Aorta (tissue), 5 donors: ENCODE measurements around the gene XYLT1. TPM values are rescaled to one million over a fixed set of nuclear protein-coding genes. Genes with fewer than 3 reads are reported as not detected.
A peak's percentile ranks its signal among the peaks of the same experiment; 100 is the strongest.

Experiments used
- ATAC-seq: fragments of 200-7000 bp; cut with Tn5 transposase; one replicate; pipeline ENCODE4 v1.9.1; 2022; ENCODE audit warnings: moderate library complexity; ENCODE audit not compliant: low FRiP score
- DNase-seq, 2 donors: peaks; one replicate each; pipeline ENCODE4 v3.0.0-alpha.2; 2020
- H3K27ac ChIP-seq, 2 donors: one replicate each; pipeline ENCODE4 v1.5.1; 2013; ENCODE audit warnings: low read length in 2 of 2, mild to moderate bottlenecking in 2 of 2, moderate library complexity in 2 of 2, control low read depth in 1 of 2, inconsistent platforms in 1 of 2, low read depth in 1 of 2
- H3K27me3 ChIP-seq, 2 donors: one replicate each; pipeline ENCODE4 v1.6.1; 2013; ENCODE audit warnings: control low read depth in 1 of 2, low read length in 1 of 2, mild to moderate bottlenecking in 1 of 2, moderate library complexity in 1 of 2; ENCODE audit not compliant: insufficient read depth in 2 of 2, control insufficient read depth in 1 of 2
- H3K36me3 ChIP-seq, 2 donors: one replicate each; pipeline ENCODE4 v1.6.1; 2013; ENCODE audit warnings: control low read depth in 1 of 2, low read length in 1 of 2, mild to moderate bottlenecking in 1 of 2; ENCODE audit not compliant: insufficient read depth in 2 of 2, control insufficient read depth in 1 of 2
- H3K4me1 ChIP-seq, 2 donors: one replicate each; pipeline ENCODE4 v1.6.1; 2013; ENCODE audit warnings: low read length in 2 of 2, control low read depth in 1 of 2, mild to moderate bottlenecking in 1 of 2, moderate library complexity in 1 of 2; ENCODE audit not compliant: insufficient read depth in 2 of 2, control insufficient read depth in 1 of 2
- H3K4me3 ChIP-seq, 2 donors: one replicate each; pipeline ENCODE4 v1.5.1; 2013; ENCODE audit warnings: low read length in 2 of 2, control low read depth in 1 of 2, mild to moderate bottlenecking in 1 of 2
- H3K9me3 ChIP-seq: one replicate; pipeline ENCODE4 v1.6.1; 2013; ENCODE audit warnings: mild to moderate bottlenecking, low read length; ENCODE audit not compliant: control insufficient read depth
- WGBS, 2 donors: extraction: QIAGEN DNeasy Blood & Tissue Kit; methylation state at CpG; one replicate each; pipeline ENCODE4 v1.1.7; 2013; 5-methylcytosine and 5-hydroxymethylcytosine counted together
- intact Hi-C, 2 donors: fragments of 100-400 bp; cut with DNase I; formaldehyde crosslinking; loops; one replicate each; pipeline versions ENCODE4 v1.14.2 to v1.15.0; 2022
- polyA plus RNA-seq, 2 donors: library from polyadenylated mRNA; stranded (reverse); fragments of 200-250 nt; gene quantifications; one replicate each; pipeline ENCODE4 v1.2.3, GENCODE V29; 2013
- total RNA-seq, 2 donors: library from RNA; stranded (reverse); fragmentation: NEBNext Ultra II Directional; extraction: Animal tissue kit (Norgen Biotek cat#: 25700); gene quantifications; one replicate each; pipeline ENCODE4 v1.2.1, GENCODE V29; 2021
- donor health status: healthy with polysubstance abuse.
- donor health status: Bipolar disorder and iron deficiency.
- donor health status: DM: no; HTN: no; CAD: no.
- donor health status: DM: no; HTN: no; CAD: no.
- donor health status: DM: yes; HTN: yes; CAD: no.

XYLT1 gene
- total and polyA plus RNA-seq, 4 donors = 1.3 to 15.9 (median 8.6) TPM

DNA sequence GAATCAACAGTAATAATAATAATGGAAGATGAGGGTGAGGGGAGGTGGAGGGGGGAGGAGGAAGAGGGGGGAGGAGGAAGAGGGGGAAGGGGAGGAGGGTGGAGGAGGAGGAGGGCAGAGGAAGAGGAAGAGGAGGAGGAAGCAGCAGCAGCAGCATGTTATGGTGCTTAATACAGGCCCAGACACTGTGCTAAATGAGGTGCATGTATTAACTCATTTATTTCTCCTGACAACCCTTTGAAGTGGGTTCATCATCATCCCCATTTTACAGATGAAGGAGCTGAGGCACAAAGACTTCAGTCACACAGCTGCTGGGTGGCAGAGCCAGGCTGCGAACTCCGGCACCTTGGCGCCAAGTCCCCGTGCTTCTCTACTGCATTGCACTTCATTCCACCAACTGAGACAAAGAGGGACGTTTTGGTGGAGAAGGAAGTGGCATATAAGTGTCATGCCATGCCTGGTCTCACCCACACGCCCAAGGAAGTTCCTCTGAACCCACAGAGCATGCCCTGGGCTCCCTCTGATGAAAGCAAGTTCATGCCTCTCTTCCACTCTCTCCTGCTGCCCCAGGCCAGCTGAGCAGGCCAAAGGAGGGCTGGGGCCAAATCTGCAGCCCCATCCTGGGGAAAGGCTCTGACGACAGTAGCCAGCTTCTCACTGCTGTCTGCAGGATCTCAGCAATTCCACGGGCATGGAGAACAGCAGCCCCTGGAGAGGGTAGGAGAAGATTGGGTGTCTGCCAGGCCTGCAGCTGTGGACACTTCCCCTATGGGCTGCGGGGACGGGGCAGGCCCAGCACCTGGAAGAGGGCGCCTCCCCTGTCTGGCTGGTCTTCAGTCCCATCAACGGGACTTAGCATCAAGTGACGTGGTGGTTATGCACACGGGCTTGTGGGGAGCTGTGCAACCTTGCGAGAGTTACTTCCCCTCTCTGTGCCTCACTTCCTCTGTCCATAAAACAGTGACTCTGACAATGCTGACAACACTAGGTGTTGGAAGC, 21.8 kb downstream of the XYLT1 start:
- Histone ChIP-seq H3K36me3 (no peaks in the 10 kb centered on the region), H3K27ac (no peak overlapping the region), H3K27me3 (no peaks in the 10 kb centered on the region), H3K9me3 (no peaks in the 10 kb centered on the region), H3K4me3 (no peak overlapping the region), H3K4me1 (no peaks in the 10 kb centered on the region)
- whole genome bisulfite sequencing, 2 donors = 80 to 82% methylated on average over 15 of the region's 15 CpGs
- DNase-seq (peak in 1 of 2 donors; percentile 70), ATAC-seq (peak; percentile 54)
- intact Hi-C loops = no loop called here

DNA sequence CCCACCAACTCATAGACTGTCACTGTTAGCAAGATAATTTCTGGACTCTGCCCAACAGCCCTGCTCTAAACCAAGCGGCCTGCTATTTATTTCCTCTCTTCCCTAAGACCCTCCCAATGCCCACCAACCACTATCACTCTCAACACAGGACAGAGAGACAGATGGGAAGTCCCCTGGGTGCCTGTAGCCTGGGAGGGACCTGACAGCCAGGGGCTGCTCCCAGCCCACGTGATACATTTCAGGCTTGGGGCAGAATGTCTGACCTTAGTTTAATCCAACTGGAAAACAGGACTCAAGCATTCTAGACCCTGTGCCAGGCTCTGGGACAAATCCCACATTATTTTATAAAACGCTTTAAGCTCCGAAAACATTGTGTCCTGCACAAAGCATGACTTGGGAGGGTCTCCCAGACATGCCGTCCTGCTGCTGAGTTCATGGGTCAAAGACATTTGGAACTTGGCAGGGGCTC, 23.6 kb downstream of the XYLT1 start:
- Histone ChIP-seq H3K27me3 (no peaks in the 10 kb centered on the region), H3K4me3 (no peak overlapping the region), H3K27ac (no peak overlapping the region), H3K9me3 (no peaks in the 10 kb centered on the region), H3K36me3 (no peaks in the 10 kb centered on the region), H3K4me1 (no peaks in the 10 kb centered on the region)
- no peak for ATAC-seq
- no peak for DNase-seq
- 50 to 58% methylated on average over 5 of the region's 5 CpGs for WGBS, 2 donors
- intact Hi-C loops = no loop called here

DNA sequence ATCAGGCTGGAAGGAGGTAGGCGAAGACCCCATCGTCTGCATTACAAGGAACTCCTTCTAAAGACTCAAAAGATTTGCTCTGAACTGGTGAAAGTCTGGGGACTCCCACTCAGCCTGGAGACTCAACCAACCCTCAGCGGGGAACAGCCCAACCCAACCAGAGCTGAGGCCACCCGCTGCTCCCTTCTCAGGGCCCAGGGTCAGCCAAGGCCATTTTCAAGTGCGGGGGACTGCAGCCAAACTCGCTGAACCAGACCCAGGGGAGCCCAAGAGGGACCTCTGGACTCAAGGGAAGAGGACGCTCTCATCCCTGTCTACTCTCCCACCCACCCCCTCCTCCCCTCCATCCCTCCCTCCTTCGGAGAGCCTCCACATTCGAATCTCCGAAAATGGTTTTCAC, 24.1 kb downstream of the XYLT1 start:
- intact Hi-C loops = no loop called here
- H3K27me3 ChIP-seq = no peaks in the 10 kb centered on the region
- no peak for DNase-seq
- no peak overlapping the region for H3K4me3 ChIP-seq
- H3K36me3 ChIP-seq = no peaks in the 10 kb centered on the region
- H3K9me3 ChIP-seq = no peaks in the 10 kb centered on the region
- no peak for ATAC-seq
- H3K4me1 ChIP-seq = no peaks in the 10 kb centered on the region
- H3K27ac ChIP-seq = no peak overlapping the region
- WGBS, 2 donors = 61 to 72% methylated on average over 10 of the region's 10 CpGs

DNA sequence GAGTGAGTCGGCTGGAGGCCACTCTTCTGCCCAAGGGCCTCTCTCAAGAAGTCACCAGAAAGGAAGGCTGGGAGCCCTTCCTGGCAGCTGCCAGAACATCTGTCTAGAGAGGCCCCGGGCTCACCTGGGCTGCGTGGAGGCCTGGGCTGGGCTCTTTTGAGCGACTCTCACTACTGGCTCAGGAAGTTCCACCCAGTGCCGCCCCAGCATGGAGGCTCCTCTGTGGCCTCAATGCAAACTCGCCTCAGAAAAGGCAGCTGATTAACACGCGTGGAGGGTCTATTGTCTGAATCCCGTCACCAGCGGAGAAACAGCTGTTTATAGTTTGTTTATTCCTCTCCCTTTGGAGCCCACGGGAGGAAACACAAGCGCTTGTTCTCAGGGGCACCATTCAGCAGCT, 25.3 kb downstream of the XYLT1 start:
- DNase-seq (no peak), ATAC-seq (no peak)
- intact Hi-C loops = no loop called here
- WGBS, 2 donors = 90 to 94% methylated on average over 12 of the region's 12 CpGs
- H3K4me3 ChIP-seq = no peak overlapping the region
- H3K36me3 ChIP-seq = no peaks in the 10 kb centered on the region
- H3K4me1 ChIP-seq = no peaks in the 10 kb centered on the region
- no peak overlapping the region for H3K27ac ChIP-seq
- H3K9me3 ChIP-seq = no peaks in the 10 kb centered on the region
- H3K27me3 ChIP-seq = no peaks in the 10 kb centered on the region

DNA sequence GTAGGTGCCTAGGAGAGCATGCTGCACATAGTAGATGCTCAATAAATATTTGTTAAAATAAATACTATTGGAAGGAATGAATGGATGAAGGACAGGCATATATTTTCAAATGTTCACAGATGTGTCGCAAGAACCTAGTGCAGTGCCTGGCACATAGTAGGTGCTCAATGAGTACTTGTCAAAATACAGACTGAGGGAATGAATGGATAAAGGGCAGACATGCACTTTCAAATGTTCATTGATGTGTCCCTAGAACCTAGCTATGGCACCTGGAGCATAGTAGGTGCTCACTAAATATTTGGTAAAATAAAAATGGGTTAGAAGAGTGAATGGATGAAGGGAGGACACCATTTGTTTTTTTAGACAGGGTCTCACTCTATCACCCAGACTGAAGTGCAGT, 26.1 kb downstream of the XYLT1 start:
- no peak overlapping the region for H3K4me3 ChIP-seq
- ATAC-seq = no peak
- no peak for DNase-seq
- WGBS, 2 donors = 97 to 100% methylated on average over 1 of the region's 1 CpG
- intact Hi-C loops = no loop called here
- H3K27ac ChIP-seq = no peak overlapping the region
- H3K4me1 ChIP-seq = no peaks in the 10 kb centered on the region
- H3K27me3 ChIP-seq = no peaks in the 10 kb centered on the region
- no peaks in the 10 kb centered on the region for H3K9me3 ChIP-seq
- H3K36me3 ChIP-seq = no peaks in the 10 kb centered on the region

DNA sequence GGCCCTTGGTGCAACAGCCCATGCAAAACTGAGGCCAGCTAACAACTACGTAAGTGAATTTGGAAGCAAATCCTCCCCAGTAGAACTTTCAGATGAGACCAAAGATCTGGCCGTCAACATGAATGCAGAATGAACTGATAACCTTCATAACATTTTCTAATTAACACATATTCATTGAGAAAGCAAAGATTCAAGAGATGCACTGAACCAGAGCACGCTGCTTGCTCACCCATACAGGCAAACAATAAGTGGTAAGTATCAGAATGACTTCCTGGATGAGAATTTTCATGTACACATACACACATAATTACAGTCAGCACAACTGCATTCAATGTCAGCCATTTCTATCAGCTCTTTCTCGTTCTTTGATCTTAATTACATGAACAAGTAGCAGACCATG, 30.6 kb downstream of the XYLT1 start:
- ATAC-seq (no peak), DNase-seq (no peak)
- Histone ChIP-seq H3K27me3 (no peaks in the 10 kb centered on the region), H3K4me1 (no peaks in the 10 kb centered on the region), H3K4me3 (no peak overlapping the region), H3K9me3 (no peaks in the 10 kb centered on the region), H3K36me3 (no peaks in the 10 kb centered on the region), H3K27ac (no peak overlapping the region)
- intact Hi-C loops = no loop called here
- WGBS, 2 donors = 84 to 98% methylated on average over 4 of the region's 4 CpGs

DNA sequence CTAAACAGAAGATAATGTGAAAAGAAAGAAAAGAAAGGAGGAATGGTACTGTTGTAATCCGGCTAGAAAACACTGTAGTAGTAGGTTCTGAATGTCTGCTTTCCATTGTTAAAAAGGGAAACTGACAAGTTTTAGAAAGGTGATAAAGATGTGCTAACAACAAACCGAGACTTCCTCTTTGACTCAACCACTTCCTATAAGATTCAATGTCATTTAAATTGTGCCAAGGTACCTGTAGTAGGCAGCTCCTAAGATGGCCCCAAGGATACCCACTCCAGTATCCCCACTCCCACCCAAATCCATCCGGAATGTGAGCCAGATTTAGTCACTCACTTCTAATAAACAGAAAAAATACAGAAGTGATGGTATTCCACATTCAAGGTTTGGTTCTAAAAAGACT, 31.2 kb downstream of the XYLT1 start:
- no peak for ATAC-seq
- intact Hi-C loops = no loop called here
- Histone ChIP-seq H3K4me3 (no peak overlapping the region), H3K9me3 (no peaks in the 10 kb centered on the region), H3K27me3 (no peaks in the 10 kb centered on the region), H3K27ac (no peak overlapping the region), H3K36me3 (no peaks in the 10 kb centered on the region), H3K4me1 (no peaks in the 10 kb centered on the region)
- 93 to 97% methylated on average over 3 of the region's 3 CpGs for WGBS, 2 donors
- DNase-seq = no peak

DNA sequence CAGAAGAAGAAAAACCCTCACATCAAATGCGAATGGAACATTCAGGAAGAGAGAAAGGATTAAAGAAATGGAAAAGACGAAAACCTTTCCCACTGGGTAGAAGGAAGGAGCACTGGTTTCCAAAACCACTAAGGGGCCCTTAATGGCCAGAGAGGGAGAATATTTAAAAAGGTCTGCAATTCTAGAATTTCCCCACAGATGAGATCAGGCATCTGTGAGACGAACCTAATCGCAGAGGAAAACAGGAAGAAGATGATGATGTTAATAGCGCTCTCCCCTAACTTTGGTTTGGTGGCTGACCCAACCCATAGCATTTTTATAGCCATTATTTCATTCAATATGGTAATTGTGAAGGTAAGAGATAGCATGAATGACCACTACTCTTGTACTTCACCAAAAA, 32.8 kb downstream of the XYLT1 start:
- DNase-seq (no peak), ATAC-seq (no peak)
- no peaks in the 10 kb centered on the region for H3K27me3 ChIP-seq
- no peaks in the 10 kb centered on the region for H3K9me3 ChIP-seq
- no peak overlapping the region for H3K27ac ChIP-seq
- intact Hi-C loops = no loop called here
- no peak overlapping the region for H3K4me3 ChIP-seq
- 85 to 92% methylated on average over 5 of the region's 5 CpGs for WGBS, 2 donors
- H3K4me1 ChIP-seq = no peaks in the 10 kb centered on the region
- no peaks in the 10 kb centered on the region for H3K36me3 ChIP-seq

DNA sequence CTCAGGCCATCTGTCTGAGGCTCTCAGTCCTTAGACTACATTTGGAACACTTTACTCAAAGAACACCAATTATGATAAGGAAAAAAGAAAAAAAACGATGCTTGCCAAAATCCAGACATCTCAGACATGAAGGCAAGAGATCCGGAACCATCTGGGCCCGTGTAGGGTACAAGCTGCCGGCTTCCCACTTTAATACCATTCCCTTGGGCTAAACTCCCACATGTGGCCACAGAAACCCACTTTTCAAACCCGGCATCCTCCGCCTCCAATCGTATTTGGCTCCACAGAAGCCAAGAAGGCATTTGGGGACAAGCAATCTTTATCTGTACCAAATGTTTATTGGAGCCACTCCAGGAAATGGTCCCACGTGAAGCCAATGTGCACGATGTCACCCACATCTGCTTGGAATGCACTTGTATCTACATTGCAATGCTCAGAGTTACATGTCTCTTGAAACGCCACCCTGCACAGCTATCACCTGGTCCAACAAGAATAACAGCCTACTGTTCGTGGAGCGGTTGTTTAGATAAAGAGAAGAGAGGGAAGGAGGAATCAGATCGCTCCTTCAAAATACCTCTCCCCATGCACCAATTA, 33.5 kb downstream of the XYLT1 start:
- 51 to 56% methylated on average over 13 of the region's 13 CpGs for WGBS, 2 donors
- DNase-seq = no peak
- H3K27ac ChIP-seq = no peak overlapping the region
- H3K9me3 ChIP-seq = no peaks in the 10 kb centered on the region
- intact Hi-C loops = no loop called here
- no peak for ATAC-seq
- no peak overlapping the region for H3K4me3 ChIP-seq
- H3K36me3 ChIP-seq = no peaks in the 10 kb centered on the region
- H3K4me1 ChIP-seq = no peaks in the 10 kb centered on the region
- H3K27me3 ChIP-seq = no peaks in the 10 kb centered on the region
